ENCODE results near the gene PPT2. TPM values are rescaled to one million over a fixed set of nuclear protein-coding genes. Genes with fewer than 3 reads are reported as not detected.

The PPT2 gene
- total and polyA plus RNA-seq, 2 of the 13 experiments (the other 11 are each of a cell fraction or from before 2014, with no cell fraction given): 39.2 to 61.8 TPM

- Histone ChIP-seq H3K4me3 (replicated peaks in 1 of 3; ENCODE audit: insufficient read depth in 1 of 3, low read depth in 2 of 3, low read length in 3 of 3) (no peak overlapping the region), H3K27me3 (ENCODE audit: control insufficient read depth in 1 of 2, insufficient read depth in 2 of 2, low read length in 2 of 2) (peaks cover 0 to 12% of the 10 kb centered on the region in 2 experiments; a peak in 3 of 5 replicates), H3K4me1 (ENCODE audit: insufficient read depth, low read length) (peaks cover 16% of the 10 kb centered on the region), H4K20me1 (ENCODE audit: insufficient read depth, low read length) (no peaks in the 10 kb centered on the region), H3K79me2 (ENCODE audit: insufficient read depth, low read length) (no peaks in the 10 kb centered on the region), H3K9me3 (ENCODE audit: low read length) (no peaks in the 10 kb centered on the region), H3K27ac (ENCODE audit: extremely low read length, insufficient read depth, low read length) (no peak overlapping the region), H2AFZ (ENCODE audit: low read length) (no peak overlapping the region), H3K4me2 (ENCODE audit: low read depth, low read length) (no peak overlapping the region), H3K9ac (ENCODE audit: insufficient read depth, low read depth, low read length) (no peak overlapping the region), H3K36me3 (replicated peaks in 1 of 2; ENCODE audit: control insufficient read depth in 1 of 2, insufficient read depth in 2 of 2, low read length in 2 of 2) (peaks cover 3 to 21% of the 10 kb centered on the region in 2 experiments)
- no peak for ATAC-seq
- BruUV-seq (replicated peaks): no TSS peak
- intact Hi-C loops (cut with micrococcal nuclease; ENCODE audit: unreplicated experiment): no loop called here
- TF ChIP-seq, protein P1, sequence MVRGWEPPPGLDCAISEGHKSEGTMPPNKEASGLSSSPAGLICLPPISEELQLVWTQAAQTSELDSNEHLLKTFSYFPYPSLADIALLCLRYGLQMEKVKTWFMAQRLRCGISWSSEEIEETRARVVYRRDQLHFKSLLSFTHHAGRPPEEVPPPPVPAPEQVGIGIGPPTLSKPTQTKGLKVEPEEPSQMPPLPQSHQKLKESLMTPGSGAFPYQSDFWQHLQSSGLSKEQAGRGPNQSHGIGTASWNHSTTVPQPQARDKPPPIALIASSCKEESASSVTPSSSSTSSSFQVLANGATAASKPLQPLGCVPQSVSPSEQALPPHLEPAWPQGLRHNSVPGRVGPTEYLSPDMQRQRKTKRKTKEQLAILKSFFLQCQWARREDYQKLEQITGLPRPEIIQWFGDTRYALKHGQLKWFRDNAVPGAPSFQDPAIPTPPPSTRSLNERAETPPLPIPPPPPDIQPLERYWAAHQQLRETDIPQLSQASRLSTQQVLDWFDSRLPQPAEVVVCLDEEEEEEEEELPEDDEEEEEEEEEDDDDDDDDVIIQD (CRISPR knock-in tag; IDR thresholded peaks at IDR 0.05; ENCODE audit: low read depth): no peak
- DNase-seq (ENCODE audit: low spot score): no peak
- FAIRE-seq: no peak
- ChIA-PET POLR2A (no interaction called here), CTCF (ENCODE audit: low intra/inter-chr PET ratio, low total read pairs) (no interaction called here)
- in situ Hi-C loops (cut with HindIII; ENCODE audit: extremely low pct_ligation_motif_present, low pct_unique_long_range_greater_than_20kb): no loop called here
- 86% methylated on average over 9 of the region's 9 CpGs for WGBS (ENCODE audit: low lambda C conversion rate)
Measured at GRCh38 chr6:32112431-32112980, 41.4 kb upstream of the PPT2 start.

GRCh38 chr6:32113386-32114352 lies 40.3 kb upstream of the PPT2 start:
- intact Hi-C loops (cut with micrococcal nuclease; ENCODE audit: unreplicated experiment): no loop called here
- DNase-seq (ENCODE audit: low spot score) (peak; percentile 80), ATAC-seq (peak; percentile 67), FAIRE-seq (peak; percentile 81)
- in situ Hi-C loops (cut with HindIII; ENCODE audit: extremely low pct_ligation_motif_present, low pct_unique_long_range_greater_than_20kb): no loop called here
- ChIA-PET POLR2A (interaction anchor here (2.3 kb wide), 1 partner anchor 15 kb away, joined by 17 read pairs; the partner anchor contains the start of genes ATF6B and FKBPL), CTCF (ENCODE audit: low intra/inter-chr PET ratio, low total read pairs) (no interaction called here)
- WGBS (ENCODE audit: low lambda C conversion rate): 80% methylated on average over 9 of the region's 9 CpGs
- Histone ChIP-seq H3K9ac (ENCODE audit: insufficient read depth, low read depth, low read length) (peak overlapping the region; percentile 54; the same call in 1 of the 2 replicates), H3K27ac (ENCODE audit: extremely low read length, insufficient read depth, low read length) (peak overlapping the region; percentile 60), H3K4me1 (ENCODE audit: insufficient read depth, low read length) (peaks cover 18% of the 10 kb centered on the region), H3K4me3 (replicated peaks in 1 of 3; ENCODE audit: insufficient read depth in 1 of 3, low read depth in 2 of 3, low read length in 3 of 3) (no peak overlapping the region), H3K27me3 (ENCODE audit: control insufficient read depth in 1 of 2, insufficient read depth in 2 of 2, low read length in 2 of 2) (peaks cover 0 to 4% of the 10 kb centered on the region in 2 experiments; a peak in 2 of 5 replicates), H3K4me2 (ENCODE audit: low read depth, low read length) (no peak overlapping the region), H4K20me1 (ENCODE audit: insufficient read depth, low read length) (no peaks in the 10 kb centered on the region), H3K9me3 (ENCODE audit: low read length) (no peaks in the 10 kb centered on the region), H3K79me2 (ENCODE audit: insufficient read depth, low read length) (no peaks in the 10 kb centered on the region), H3K36me3 (replicated peaks in 1 of 2; ENCODE audit: control insufficient read depth in 1 of 2, insufficient read depth in 2 of 2, low read length in 2 of 2) (peaks cover 11 to 30% of the 10 kb centered on the region in 2 experiments), H2AFZ (ENCODE audit: low read length) (no peak overlapping the region)
- BruUV-seq (replicated peaks): no TSS peak
- TF ChIP-seq, protein P2, sequence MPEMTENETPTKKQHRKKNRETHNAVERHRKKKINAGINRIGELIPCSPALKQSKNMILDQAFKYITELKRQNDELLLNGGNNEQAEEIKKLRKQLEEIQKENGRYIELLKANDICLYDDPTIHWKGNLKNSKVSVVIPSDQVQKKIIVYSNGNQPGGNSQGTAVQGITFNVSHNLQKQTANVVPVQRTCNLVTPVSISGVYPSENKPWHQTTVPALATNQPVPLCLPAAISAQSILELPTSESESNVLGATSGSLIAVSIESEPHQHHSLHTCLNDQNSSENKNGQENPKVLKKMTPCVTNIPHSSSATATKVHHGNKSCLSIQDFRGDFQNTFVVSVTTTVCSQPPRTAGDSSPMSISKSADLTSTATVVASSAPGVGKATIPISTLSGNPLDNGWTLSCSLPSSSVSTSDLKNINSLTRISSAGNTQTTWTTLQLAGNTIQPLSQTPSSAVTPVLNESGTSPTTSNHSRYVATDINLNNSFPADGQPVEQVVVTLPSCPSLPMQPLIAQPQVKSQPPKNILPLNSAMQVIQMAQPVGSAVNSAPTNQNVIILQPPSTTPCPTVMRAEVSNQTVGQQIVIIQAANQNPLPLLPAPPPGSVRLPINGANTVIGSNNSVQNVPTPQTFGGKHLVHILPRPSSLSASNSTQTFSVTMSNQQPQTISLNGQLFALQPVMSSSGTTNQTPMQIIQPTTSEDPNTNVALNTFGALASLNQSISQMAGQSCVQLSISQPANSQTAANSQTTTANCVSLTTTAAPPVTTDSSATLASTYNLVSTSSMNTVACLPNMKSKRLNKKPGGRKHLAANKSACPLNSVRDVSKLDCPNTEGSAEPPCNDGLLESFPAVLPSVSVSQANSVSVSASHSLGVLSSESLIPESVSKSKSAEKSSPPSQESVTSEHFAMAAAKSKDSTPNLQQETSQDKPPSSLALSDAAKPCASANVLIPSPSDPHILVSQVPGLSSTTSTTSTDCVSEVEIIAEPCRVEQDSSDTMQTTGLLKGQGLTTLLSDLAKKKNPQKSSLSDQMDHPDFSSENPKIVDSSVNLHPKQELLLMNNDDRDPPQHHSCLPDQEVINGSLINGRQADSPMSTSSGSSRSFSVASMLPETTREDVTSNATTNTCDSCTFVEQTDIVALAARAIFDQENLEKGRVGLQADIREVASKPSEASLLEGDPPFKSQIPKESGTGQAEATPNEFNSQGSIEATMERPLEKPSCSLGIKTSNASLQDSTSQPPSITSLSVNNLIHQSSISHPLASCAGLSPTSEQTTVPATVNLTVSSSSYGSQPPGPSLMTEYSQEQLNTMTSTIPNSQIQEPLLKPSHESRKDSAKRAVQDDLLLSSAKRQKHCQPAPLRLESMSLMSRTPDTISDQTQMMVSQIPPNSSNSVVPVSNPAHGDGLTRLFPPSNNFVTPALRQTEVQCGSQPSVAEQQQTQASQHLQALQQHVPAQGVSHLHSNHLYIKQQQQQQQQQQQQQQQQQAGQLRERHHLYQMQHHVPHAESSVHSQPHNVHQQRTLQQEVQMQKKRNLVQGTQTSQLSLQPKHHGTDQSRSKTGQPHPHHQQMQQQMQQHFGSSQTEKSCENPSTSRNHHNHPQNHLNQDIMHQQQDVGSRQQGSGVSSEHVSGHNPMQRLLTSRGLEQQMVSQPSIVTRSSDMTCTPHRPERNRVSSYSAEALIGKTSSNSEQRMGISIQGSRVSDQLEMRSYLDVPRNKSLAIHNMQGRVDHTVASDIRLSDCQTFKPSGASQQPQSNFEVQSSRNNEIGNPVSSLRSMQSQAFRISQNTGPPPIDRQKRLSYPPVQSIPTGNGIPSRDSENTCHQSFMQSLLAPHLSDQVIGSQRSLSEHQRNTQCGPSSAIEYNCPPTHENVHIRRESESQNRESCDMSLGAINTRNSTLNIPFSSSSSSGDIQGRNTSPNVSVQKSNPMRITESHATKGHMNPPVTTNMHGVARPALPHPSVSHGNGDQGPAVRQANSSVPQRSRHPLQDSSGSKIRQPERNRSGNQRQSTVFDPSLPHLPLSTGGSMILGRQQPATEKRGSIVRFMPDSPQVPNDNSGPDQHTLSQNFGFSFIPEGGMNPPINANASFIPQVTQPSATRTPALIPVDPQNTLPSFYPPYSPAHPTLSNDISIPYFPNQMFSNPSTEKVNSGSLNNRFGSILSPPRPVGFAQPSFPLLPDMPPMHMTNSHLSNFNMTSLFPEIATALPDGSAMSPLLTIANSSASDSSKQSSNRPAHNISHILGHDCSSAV (CRISPR knock-in tag; IDR thresholded peaks at IDR 0.05; ENCODE audit: borderline replicate concordance): no peak
- TF ChIP-seq ZNF331 (CRISPR knock-in tag; IDR thresholded peaks at IDR 0.05): no peak
